Femur (tissue), 1 donor: ENCODE data around the gene PPP2R2B.

Source experiments
- DNase-seq: peaks from one replicate; pipeline ENCODE4 v3.0.0-alpha.2; 2017

Gene PPP2R2B

GRCh38 chr5:146695646-146696045 is 182.9 kb downstream of the PPP2R2B start:
- DNase-seq, result no peak

GRCh38 chr5:146690880-146691355 is 187.6 kb downstream of the PPP2R2B start:
- DNase-seq, result no peak

- DNase-seq, result no peak
Measured at GRCh38 chr5:146687630-146688029, 190.9 kb downstream of the PPP2R2B start.

GRCh38 chr5:146683861-146684260 is 194.7 kb downstream of the PPP2R2B start:
- no peak for DNase-seq

- no peak for DNase-seq
Measured at GRCh38 chr5:146682899-146683532, 195.5 kb downstream of the PPP2R2B start.

GRCh38 chr5:146681585-146682105 is 196.9 kb downstream of the PPP2R2B start:
- no peak for DNase-seq

- DNase-seq, result no peak
Measured at GRCh38 chr5:146680846-146681584, 197.5 kb downstream of the PPP2R2B start.

GRCh38 chr5:146675636-146676035 is 202.9 kb downstream of the PPP2R2B start:
- no peak for DNase-seq

- no peak for DNase-seq
Measured at GRCh38 chr5:146672866-146673265, 205.7 kb downstream of the PPP2R2B start.

GRCh38 chr5:146671561-146672295 is 206.8 kb downstream of the PPP2R2B start:
- DNase-seq, result no peak

GRCh38 chr5:146669656-146670055 is 208.9 kb downstream of the PPP2R2B start:
- no peak for DNase-seq

- DNase-seq, result no peak
Measured at GRCh38 chr5:146667633-146668272, 210.8 kb downstream of the PPP2R2B start.

- DNase-seq, result no peak
Measured at GRCh38 chr5:146662229-146662628, 216.3 kb downstream of the PPP2R2B start.

- no peak for DNase-seq
Measured at GRCh38 chr5:146660376-146660960, 218.1 kb downstream of the PPP2R2B start.

GRCh38 chr5:146659961-146660360 is 218.6 kb downstream of the PPP2R2B start:
- DNase-seq, result no peak

- no peak for DNase-seq
Measured at GRCh38 chr5:146656703-146657102, 221.9 kb downstream of the PPP2R2B start.

GRCh38 chr5:146653560-146653959 is 225.0 kb downstream of the PPP2R2B start:
- DNase-seq, result no peak

GRCh38 chr5:146652547-146652946 is 226.0 kb downstream of the PPP2R2B start:
- DNase-seq, result no peak

GRCh38 chr5:146647656-146648199 is 230.8 kb downstream of the PPP2R2B start:
- no peak for DNase-seq

- DNase-seq, result no peak
Measured at GRCh38 chr5:146646441-146646840, 232.1 kb downstream of the PPP2R2B start.

GRCh38 chr5:146645342-146645741 is 233.2 kb downstream of the PPP2R2B start:
- no peak for DNase-seq

GRCh38 chr5:146644831-146645230 is 233.7 kb downstream of the PPP2R2B start:
- DNase-seq, result no peak
